Measurements from ENCODE around the gene PKP3.

DNA sequence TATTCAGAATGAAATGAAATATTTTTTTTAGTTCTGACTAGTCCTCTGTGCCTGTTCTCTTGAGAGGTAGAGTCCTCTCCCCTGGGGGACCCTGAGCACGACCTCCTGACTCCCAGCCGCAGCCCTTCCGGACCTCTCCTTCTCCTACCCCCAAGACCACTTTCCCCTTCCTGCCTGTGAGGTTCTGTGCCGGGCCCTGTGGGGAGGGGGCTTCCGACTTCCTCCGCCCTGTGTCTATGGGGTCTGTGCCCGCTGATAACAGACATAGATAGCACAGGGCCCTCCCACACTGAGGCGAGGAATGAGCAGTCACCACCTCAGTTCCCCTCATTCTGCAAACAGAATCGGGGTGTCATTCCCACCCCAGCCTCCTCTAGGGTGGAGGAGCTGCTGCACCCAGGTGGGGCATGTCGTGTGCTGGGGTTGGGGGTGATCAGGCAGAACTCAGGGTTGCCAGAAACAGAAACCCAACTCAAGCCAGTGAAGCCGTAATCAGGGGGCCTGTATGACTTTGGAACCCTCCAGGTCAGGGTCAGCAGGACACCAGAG lies 11.9 kb upstream of the PKP3 start:
- TF ChIP-seq, protein P1, sequence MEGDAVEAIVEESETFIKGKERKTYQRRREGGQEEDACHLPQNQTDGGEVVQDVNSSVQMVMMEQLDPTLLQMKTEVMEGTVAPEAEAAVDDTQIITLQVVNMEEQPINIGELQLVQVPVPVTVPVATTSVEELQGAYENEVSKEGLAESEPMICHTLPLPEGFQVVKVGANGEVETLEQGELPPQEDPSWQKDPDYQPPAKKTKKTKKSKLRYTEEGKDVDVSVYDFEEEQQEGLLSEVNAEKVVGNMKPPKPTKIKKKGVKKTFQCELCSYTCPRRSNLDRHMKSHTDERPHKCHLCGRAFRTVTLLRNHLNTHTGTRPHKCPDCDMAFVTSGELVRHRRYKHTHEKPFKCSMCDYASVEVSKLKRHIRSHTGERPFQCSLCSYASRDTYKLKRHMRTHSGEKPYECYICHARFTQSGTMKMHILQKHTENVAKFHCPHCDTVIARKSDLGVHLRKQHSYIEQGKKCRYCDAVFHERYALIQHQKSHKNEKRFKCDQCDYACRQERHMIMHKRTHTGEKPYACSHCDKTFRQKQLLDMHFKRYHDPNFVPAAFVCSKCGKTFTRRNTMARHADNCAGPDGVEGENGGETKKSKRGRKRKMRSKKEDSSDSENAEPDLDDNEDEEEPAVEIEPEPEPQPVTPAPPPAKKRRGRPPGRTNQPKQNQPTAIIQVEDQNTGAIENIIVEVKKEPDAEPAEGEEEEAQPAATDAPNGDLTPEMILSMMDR (conservative IDR thresholded peaks at IDR 0.05), result no peak
- TF ChIP-seq ZFX (IDR thresholded peaks at IDR 0.05), result no peak
